ENCODE results near the gene TH. TPM values are rescaled to one million over a fixed set of nuclear protein-coding genes. Genes with fewer than 3 reads are reported as not detected.

TH gene
- total and polyA plus RNA-seq, 4 donors: 0.14 to 0.31 TPM; not detected in 2

DNA sequence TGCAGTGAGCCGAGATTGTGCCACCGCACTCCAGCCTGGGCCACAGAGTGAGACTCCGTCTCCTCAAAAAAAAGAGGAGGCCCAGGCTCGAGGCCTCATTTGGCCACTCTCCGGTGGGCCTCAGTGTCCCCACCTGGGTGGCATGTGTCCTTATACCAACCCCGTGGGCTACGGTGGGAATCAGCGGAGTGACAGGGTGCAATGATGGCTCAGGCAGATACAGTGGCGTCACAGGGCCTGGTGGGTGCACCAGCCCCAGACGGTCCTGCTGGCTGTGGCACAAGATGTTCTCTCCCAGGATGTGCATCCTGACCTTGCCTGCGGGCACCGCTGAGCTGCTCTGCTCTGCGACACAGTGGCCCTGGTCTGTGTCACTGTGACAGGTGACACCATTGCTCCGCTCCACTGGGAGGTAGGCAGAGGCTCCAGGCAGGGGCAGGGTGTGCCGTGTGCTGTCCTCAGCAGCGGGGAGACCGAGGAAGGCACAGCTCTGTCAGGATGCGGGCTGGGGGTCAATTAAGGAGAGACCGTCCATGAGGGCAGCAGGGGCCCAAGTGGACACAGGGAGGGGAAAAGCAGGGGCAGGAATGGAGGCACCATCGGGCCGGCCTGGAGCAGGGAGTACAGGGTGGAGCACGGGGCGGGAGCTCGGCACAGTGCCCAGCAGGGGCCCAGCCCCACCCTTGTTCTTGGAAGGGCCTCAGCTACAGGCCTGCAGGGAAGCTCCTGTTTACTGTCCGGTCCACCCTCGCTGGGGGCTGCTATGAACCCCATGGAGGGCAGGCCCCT is 21.7 kb upstream of the TH start:
- Histone ChIP-seq H3K4me3 (no peak overlapping the region), H3K27me3 (ENCODE audit: control insufficient read depth in 3 of 3, insufficient read depth in 3 of 3, low read length in 2 of 3) (peaks cover 0 to 7% (median 0%) of the 10 kb centered on the region in 3 donors), H3K27ac (ENCODE audit: low read depth in 1 of 2, low read length in 1 of 2) (no peak overlapping the region), H3K4me1 (ENCODE audit: control insufficient read depth in 5 of 5, insufficient read depth in 5 of 5, low read length in 5 of 5) (no peaks in the 10 kb centered on the region), H3K9me3 (ENCODE audit: control insufficient read depth in 4 of 4, insufficient read depth in 3 of 4, low read length in 3 of 4) (no peaks in the 10 kb centered on the region), H3K36me3 (ENCODE audit: control insufficient read depth in 4 of 4, insufficient read depth in 4 of 4, low read length in 4 of 4) (no peaks in the 10 kb centered on the region), H3K9ac (ENCODE audit: insufficient read depth in 1 of 2, low read length in 2 of 2) (no peak overlapping the region)
- ATAC-seq (ENCODE audit: insufficient read depth, low FRiP score) (no peak), DNase-seq (no peak)
- WGBS, 2 donors: 88 to 90% methylated on average over 24 to 26 of the region's 26 CpGs
- TF ChIP-seq, protein P1, sequence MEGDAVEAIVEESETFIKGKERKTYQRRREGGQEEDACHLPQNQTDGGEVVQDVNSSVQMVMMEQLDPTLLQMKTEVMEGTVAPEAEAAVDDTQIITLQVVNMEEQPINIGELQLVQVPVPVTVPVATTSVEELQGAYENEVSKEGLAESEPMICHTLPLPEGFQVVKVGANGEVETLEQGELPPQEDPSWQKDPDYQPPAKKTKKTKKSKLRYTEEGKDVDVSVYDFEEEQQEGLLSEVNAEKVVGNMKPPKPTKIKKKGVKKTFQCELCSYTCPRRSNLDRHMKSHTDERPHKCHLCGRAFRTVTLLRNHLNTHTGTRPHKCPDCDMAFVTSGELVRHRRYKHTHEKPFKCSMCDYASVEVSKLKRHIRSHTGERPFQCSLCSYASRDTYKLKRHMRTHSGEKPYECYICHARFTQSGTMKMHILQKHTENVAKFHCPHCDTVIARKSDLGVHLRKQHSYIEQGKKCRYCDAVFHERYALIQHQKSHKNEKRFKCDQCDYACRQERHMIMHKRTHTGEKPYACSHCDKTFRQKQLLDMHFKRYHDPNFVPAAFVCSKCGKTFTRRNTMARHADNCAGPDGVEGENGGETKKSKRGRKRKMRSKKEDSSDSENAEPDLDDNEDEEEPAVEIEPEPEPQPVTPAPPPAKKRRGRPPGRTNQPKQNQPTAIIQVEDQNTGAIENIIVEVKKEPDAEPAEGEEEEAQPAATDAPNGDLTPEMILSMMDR (IDR thresholded peaks at IDR 0.05; ENCODE audit: control extremely low read depth, extremely low read depth): no peak

DNA sequence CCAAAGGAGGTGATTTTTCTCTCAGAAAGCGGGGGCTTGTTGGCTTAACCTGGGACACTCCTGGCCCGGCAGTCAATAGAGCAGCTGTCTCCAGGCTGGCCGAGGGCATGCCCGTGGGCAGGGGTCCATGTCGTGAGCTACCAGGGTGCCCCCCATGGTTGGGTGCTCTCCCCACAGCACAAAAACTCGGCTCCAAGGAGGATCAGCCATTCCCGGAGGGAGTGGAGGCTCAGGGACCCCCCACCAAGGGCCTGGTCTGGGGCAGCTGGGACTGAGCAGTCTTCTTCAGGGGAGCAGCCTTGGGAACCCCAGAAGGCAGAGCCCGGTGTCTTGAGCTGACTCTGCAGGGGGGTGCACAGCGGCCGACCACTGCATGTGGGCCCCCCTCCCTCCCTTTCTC is 20.8 kb upstream of the TH start:
- Histone ChIP-seq H3K36me3 (ENCODE audit: control insufficient read depth in 4 of 4, insufficient read depth in 4 of 4, low read length in 4 of 4) (no peaks in the 10 kb centered on the region), H3K4me1 (ENCODE audit: control insufficient read depth in 5 of 5, insufficient read depth in 5 of 5, low read length in 5 of 5) (peaks cover 0 to 2% (median 0%) of the 10 kb centered on the region in 5 donors), H3K27me3 (ENCODE audit: control insufficient read depth in 3 of 3, insufficient read depth in 3 of 3, low read length in 2 of 3) (peaks cover 0 to 7% (median 0%) of the 10 kb centered on the region in 3 donors), H3K9ac (ENCODE audit: insufficient read depth in 1 of 2, low read length in 2 of 2) (no peak overlapping the region), H3K9me3 (ENCODE audit: control insufficient read depth in 4 of 4, insufficient read depth in 3 of 4, low read length in 3 of 4) (peaks cover 0 to 1% (median 0%) of the 10 kb centered on the region in 4 donors), H3K27ac (ENCODE audit: low read depth in 1 of 2, low read length in 1 of 2) (no peak overlapping the region), H3K4me3 (no peak overlapping the region)
- WGBS, 2 donors: 86 to 96% methylated on average over 10 of the region's 10 CpGs
- DNase-seq: no peak
- TF ChIP-seq, protein P1 (IDR thresholded peaks at IDR 0.05; ENCODE audit: control extremely low read depth, extremely low read depth): no peak
- ATAC-seq (ENCODE audit: insufficient read depth, low FRiP score): no peak

DNA sequence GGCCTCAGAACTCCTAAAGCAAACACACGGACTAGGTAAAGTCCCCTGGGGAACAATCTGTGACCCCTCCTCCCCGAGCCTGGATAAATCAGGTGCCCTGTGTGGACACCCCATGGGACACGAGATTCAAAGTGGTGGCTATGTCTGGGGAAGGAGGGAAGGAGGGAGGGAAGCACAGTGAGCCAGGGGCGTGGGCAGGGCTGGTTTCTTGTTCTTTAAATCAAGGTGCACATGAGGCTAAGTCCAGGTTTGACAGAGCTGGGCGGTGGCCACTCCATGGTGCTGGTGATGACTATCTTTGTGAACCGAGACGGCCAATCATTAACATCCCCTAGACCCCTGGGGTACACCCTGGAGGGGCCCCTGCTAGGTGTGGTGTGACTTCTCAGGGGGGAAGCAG is 20.3 kb upstream of the TH start:
- Histone ChIP-seq H3K9ac (ENCODE audit: insufficient read depth in 1 of 2, low read length in 2 of 2) (no peak overlapping the region), H3K27me3 (ENCODE audit: control insufficient read depth in 3 of 3, insufficient read depth in 3 of 3, low read length in 2 of 3) (peaks cover 0 to 7% (median 0%) of the 10 kb centered on the region in 3 donors), H3K4me1 (ENCODE audit: control insufficient read depth in 5 of 5, insufficient read depth in 5 of 5, low read length in 5 of 5) (peaks cover 0 to 5% (median 0%) of the 10 kb centered on the region in 5 donors), H3K9me3 (ENCODE audit: control insufficient read depth in 4 of 4, insufficient read depth in 3 of 4, low read length in 3 of 4) (peaks cover 0 to 2% (median 0%) of the 10 kb centered on the region in 4 donors), H3K4me3 (no peak overlapping the region), H3K27ac (ENCODE audit: low read depth in 1 of 2, low read length in 1 of 2) (no peak overlapping the region), H3K36me3 (ENCODE audit: control insufficient read depth in 4 of 4, insufficient read depth in 4 of 4, low read length in 4 of 4) (no peaks in the 10 kb centered on the region)
- DNase-seq: no peak
- WGBS, 2 donors: 84 to 90% methylated on average over 7 of the region's 7 CpGs
- TF ChIP-seq, protein P1 (IDR thresholded peaks at IDR 0.05; ENCODE audit: control extremely low read depth, extremely low read depth): no peak
- ATAC-seq (ENCODE audit: insufficient read depth, low FRiP score): no peak

Data from lung (tissue), 12 donors.